ENCODE results near the gene BIVM. TPM values are rescaled to one million over a fixed set of nuclear protein-coding genes. Genes with fewer than 3 reads are reported as not detected.

The BIVM gene
- total RNA-seq = 1 to 10 TPM; 3.4 to 4.3 TPM
- polyA plus RNA-seq (2013, experiment 1 of 2) = 7.9 TPM
- 8.6 TPM for polyA plus RNA-seq (2013, experiment 2 of 2)
- total RNA-seq = 0.85 to 16.4 (median 6.8) reads per million in 172 experiments

DNA sequence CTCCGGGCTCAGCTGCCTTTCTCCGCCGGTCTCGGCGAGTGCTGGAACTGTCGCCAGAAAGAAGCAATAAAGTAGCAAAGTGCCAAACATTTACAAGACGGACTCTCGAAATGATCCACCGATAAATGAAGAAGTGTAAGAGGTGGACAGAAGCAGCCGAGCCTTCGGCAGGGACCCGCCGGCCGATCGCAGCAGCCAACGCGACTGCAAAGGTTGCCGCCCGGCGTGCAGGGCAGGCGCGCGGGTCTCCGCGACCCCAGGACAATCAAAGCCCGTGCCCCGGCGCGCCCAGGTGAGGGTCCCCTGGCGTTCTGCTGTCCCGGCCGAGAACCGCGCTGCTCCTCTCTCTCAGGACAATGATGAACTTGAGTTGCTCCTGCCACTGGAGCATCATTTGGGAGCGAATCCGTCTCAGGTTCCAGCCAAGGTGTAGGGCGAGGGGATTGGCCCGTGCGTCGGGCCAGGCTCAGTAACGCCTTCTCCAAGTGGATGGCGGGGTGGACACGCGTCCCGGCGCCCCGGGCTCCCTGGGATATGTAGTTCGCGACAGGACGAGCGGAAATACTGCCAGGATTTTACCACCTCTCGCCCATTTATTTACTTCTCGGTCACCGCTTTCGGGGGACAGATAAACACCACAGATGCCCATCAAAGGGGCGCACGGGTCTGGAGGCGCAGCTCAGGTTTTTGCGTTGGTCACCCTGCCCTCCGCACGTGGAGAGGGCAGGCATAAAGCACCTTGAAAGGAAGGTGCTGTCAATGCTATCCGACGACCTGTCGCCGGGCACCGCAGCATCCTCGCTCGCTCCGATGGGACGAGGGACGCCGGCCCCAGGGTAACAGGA, at the start of gene BIVM, which contains the start of gene POGLUT2:
BIVM (plus strand) TSS at position 539 of the 845 bp plus-strand sequence. CDS start 8,149 bp downstream, outside the sequence.
POGLUT2 (minus strand) TSS at position 396 of the 845 bp plus-strand sequence; CDS start at position 90, 306 bp downstream.
- H3K4me1 Mint-ChIP-seq (ENCODE audit: low read depth) = peaks cover 29% of the 10 kb centered on the region
- H3K27ac Mint-ChIP-seq = peak within 1 kb of the TSS; percentile 63
- intact Hi-C loops (cut with DNase I, micrococcal nuclease) = loop anchor here in 1 of 2 experiments (2.0 kb wide), 1 partner anchor 18 kb away; no protein-coding TSS in a partner anchor
- H3K4me3 ChIP-seq (ENCODE audit: low read length) = peak within 1 kb of the TSS; percentile 77
- H3K27me3 Mint-ChIP-seq = peaks cover 29% of the 10 kb centered on the region
- no peaks in the 10 kb centered on the region for H3K9me3 ChIP-seq (ENCODE audit: control insufficient read depth in 1 of 2, insufficient read depth in 1 of 2, low read length in 2 of 2)
- DNase-seq (peak; percentile 22 to 84 (median 58)), ATAC-seq (ENCODE audit: poor library complexity) (peak; percentile 83)
- no peaks in the 10 kb centered on the region for H3K36me3 Mint-ChIP-seq (ENCODE audit: low read depth)
- no peak within 1 kb of the TSS for H3K27ac ChIP-seq (ENCODE audit: low read depth in 1 of 2, low read length in 2 of 2)
- ChIA-PET POLR2A (interaction anchor here (2.1 to 3.7 kb wide), 4 partner anchors 25 to 207 kb away, joined by 10 to 35 read pairs (median 17); partner anchors contain the start of genes ERCC5, TEX30 and TPP2), CTCF (interaction anchor here (0.9 to 2.1 kb wide), 2 partner anchors 41 to 48 kb away, joined by 3 to 18 read pairs; partner anchors contain the start of gene ERCC5)
- H3K4me3 Mint-ChIP-seq = peak within 1 kb of the TSS; percentile 94
- no peaks in the 10 kb centered on the region for H3K36me3 ChIP-seq (ENCODE audit: insufficient read depth, low read length)
- H3K4me1 ChIP-seq (ENCODE audit: insufficient read depth, low read length) = peaks cover 31% of the 10 kb centered on the region
- H3K9me3 Mint-ChIP-seq = no peaks in the 10 kb centered on the region
- TF ChIP-seq, protein P1, sequence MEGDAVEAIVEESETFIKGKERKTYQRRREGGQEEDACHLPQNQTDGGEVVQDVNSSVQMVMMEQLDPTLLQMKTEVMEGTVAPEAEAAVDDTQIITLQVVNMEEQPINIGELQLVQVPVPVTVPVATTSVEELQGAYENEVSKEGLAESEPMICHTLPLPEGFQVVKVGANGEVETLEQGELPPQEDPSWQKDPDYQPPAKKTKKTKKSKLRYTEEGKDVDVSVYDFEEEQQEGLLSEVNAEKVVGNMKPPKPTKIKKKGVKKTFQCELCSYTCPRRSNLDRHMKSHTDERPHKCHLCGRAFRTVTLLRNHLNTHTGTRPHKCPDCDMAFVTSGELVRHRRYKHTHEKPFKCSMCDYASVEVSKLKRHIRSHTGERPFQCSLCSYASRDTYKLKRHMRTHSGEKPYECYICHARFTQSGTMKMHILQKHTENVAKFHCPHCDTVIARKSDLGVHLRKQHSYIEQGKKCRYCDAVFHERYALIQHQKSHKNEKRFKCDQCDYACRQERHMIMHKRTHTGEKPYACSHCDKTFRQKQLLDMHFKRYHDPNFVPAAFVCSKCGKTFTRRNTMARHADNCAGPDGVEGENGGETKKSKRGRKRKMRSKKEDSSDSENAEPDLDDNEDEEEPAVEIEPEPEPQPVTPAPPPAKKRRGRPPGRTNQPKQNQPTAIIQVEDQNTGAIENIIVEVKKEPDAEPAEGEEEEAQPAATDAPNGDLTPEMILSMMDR (IDR thresholded peaks at IDR 0.05) = no peak
- H3K27me3 ChIP-seq (ENCODE audit: control insufficient read depth in 1 of 2, insufficient read depth in 2 of 2, low read length in 2 of 2) = peaks cover 6 to 18% of the 10 kb centered on the region in 2 experiments

- TF ChIP-seq, protein P1 (IDR thresholded peaks at IDR 0.05) = no peak
- no peak for DNase-seq
- Histone ChIP-seq H3K27ac (ENCODE audit: low read depth in 1 of 2, low read length in 2 of 2) (no peak overlapping the region), H3K9me3 (ENCODE audit: control insufficient read depth in 1 of 2, insufficient read depth in 1 of 2, low read length in 2 of 2) (no peaks in the 10 kb centered on the region), H3K27me3 (ENCODE audit: control insufficient read depth in 1 of 2, insufficient read depth in 2 of 2, low read length in 2 of 2) (no peaks in the 10 kb centered on the region), H3K4me1 (ENCODE audit: insufficient read depth, low read length) (no peaks in the 10 kb centered on the region), H3K4me3 (ENCODE audit: low read length) (no peak overlapping the region), H3K36me3 (ENCODE audit: insufficient read depth, low read length) (no peaks in the 10 kb centered on the region)
- no peaks in the 10 kb centered on the region for H3K4me1 Mint-ChIP-seq (ENCODE audit: low read depth)
- intact Hi-C loops (cut with DNase I, micrococcal nuclease) = no loop called here
- H3K4me3 Mint-ChIP-seq = no peak overlapping the region
- POLR2A ChIA-PET = interaction anchor here (0.8 kb wide), 1 partner anchor 10 kb away, joined by 3 read pairs; no protein-coding TSS in a partner anchor
- no peak for ATAC-seq (ENCODE audit: poor library complexity)
- H3K36me3 Mint-ChIP-seq (ENCODE audit: low read depth) = no peaks in the 10 kb centered on the region
- no peaks in the 10 kb centered on the region for H3K9me3 Mint-ChIP-seq
- peaks cover 31% of the 10 kb centered on the region for H3K27me3 Mint-ChIP-seq
- CTCF ChIA-PET = no interaction called here
- no peak overlapping the region for H3K27ac Mint-ChIP-seq
Observed at GRCh38 chr13:102751886-102752285, 47.0 kb upstream of the BIVM start.

- CTCF ChIA-PET = no interaction called here
Observed at GRCh38 chr13:102757006-102757405, 41.9 kb upstream of the BIVM start.

More at GRCh38 chr13:102757006-102757405, 41.9 kb upstream of the BIVM start:
- intact Hi-C loops (cut with DNase I, micrococcal nuclease) = no loop called here
- no peak overlapping the region for H3K27ac ChIP-seq (ENCODE audit: low read depth in 1 of 2, low read length in 2 of 2)
- no peak overlapping the region for H3K4me3 ChIP-seq (ENCODE audit: low read length)
- H3K27me3 ChIP-seq (ENCODE audit: control insufficient read depth in 1 of 2, insufficient read depth in 2 of 2, low read length in 2 of 2) = no peaks in the 10 kb centered on the region
- no peak for DNase-seq
- H3K36me3 ChIP-seq (ENCODE audit: insufficient read depth, low read length) = no peaks in the 10 kb centered on the region
- no peaks in the 10 kb centered on the region for H3K9me3 ChIP-seq (ENCODE audit: control insufficient read depth in 1 of 2, insufficient read depth in 1 of 2, low read length in 2 of 2)
- no peak overlapping the region for H3K4me3 Mint-ChIP-seq
- POLR2A ChIA-PET = interaction anchor here (1.7 kb wide), 1 partner anchor 17 kb away, joined by 5 read pairs; the partner anchor contains the start of gene TEX30
- H3K27ac Mint-ChIP-seq = no peak overlapping the region
- H3K4me1 Mint-ChIP-seq (ENCODE audit: low read depth) = no peaks in the 10 kb centered on the region
- no peaks in the 10 kb centered on the region for H3K9me3 Mint-ChIP-seq
- ATAC-seq (ENCODE audit: poor library complexity) = no peak
- no peaks in the 10 kb centered on the region for H3K27me3 Mint-ChIP-seq
- no peaks in the 10 kb centered on the region for H3K36me3 Mint-ChIP-seq (ENCODE audit: low read depth)
- TF ChIP-seq, protein P1 (IDR thresholded peaks at IDR 0.05) = no peak
- no peaks in the 10 kb centered on the region for H3K4me1 ChIP-seq (ENCODE audit: insufficient read depth, low read length)
